HG03460 (cell line): ENCODE results near the gene SSC5D.

ENCODE experiments used
- ATAC-seq: cut with Tn5 transposase; IDR thresholded peaks from one replicate; pipeline ENCODE4 v1.9.1; 2021; ENCODE audit not compliant: unreplicated experiment

Gene SSC5D

DNA sequence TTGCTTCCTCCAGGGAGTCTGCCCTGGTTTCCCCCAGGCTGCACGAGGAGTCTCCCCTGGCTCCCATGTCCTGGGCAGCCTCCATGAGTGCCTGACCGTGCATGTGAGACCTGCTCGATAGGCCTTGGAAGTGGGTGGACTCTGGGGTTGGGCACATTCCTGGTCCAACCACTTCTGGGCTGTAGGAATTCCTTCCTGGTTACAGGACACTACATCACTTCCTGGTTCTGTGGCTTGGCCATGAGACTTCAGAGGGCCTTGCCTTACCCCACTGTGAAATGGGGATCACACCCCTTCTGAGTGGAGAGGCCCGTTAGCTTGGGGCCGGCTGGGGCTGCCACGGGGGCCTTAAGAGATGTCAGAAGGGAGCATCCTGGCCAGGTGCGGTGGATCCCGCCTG is 15.8 kb upstream of the SSC5D start:
- no peak for ATAC-seq

DNA sequence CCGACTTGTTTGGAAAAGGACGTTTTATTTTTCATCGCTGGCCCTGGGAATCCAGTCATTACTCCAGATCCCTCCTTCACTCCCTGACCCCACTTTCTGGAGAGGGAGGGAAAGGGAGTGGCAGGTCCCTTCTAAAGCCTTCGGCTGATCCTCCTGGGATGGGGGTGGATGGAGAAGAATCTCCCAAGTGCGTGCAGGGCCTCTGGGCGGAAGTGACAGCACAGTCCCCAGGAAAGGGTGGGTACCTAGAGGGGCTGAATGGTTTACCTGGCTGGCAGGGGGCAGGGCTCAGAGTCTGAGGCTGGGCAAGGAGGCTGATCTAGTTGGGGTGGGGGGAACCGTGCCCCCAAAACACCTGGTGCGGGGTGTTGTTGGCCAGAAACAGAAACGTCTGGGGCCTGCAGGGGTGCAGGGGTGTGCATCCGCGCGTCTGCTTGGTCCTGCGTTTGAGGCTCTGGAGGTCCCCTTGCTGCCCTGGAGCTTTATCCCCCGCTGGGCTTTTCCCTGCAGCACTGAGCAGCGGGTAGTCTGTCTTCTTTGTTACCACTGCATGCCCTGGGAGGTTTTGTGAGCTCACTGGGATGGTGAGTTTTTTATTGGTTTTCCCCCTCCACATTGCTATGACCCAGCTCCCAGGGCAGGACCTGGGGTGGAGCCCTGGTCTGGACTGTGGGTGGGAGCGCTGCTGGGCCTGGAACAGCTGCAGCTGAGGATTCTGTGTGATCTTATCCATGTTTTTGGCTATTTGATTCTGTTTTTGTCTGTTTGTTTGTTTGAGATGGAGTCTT is 14.8 kb upstream of the SSC5D start:
- no peak for ATAC-seq

DNA sequence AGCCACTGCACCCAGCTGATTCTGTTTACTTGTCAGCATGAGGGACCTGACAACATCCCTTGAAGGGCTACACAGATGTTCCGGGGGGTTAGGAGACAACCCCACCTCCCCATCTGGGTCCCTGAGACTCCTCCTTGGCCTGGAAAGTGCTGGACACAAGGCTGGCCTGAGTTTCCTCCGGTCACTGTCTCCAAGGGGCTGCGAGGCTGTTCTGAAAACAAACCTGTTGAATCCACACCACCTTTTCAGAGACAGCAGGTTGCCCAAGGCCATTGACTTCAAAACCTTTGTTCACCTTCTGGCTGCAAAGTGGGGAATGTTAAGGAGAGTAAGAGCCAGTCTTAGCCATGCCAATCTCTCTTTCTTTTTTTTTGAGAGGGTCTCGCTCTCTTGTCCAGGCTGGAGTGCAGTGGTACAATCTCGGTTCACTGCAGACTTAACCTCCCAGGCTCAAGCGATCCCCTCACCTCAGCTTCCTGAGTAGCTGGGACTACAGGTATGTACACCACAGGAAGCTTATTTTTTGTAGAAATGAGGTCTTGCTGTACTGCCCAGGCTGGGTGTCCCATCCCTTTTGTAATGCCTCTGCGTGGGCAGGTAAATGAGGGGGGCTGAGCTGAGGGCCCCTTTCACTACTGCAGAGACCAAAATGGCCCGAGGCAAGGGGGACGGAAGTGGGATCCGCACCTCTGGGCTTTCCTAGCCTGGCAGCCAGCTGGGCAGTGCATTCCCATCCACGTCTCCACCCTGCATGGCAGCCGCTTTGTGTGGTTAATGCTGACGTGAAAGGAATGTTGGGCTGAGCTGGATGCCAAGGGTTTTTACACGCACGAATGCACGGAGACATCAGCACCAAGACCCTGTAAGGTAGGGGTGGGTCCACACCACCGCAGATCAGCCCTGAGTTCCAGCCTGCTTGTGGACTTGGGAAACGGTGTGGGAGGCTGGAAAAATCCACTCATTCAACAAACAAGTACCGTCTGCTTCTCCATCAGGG is 13.7 kb upstream of the SSC5D start:
- ATAC-seq, result no peak

DNA sequence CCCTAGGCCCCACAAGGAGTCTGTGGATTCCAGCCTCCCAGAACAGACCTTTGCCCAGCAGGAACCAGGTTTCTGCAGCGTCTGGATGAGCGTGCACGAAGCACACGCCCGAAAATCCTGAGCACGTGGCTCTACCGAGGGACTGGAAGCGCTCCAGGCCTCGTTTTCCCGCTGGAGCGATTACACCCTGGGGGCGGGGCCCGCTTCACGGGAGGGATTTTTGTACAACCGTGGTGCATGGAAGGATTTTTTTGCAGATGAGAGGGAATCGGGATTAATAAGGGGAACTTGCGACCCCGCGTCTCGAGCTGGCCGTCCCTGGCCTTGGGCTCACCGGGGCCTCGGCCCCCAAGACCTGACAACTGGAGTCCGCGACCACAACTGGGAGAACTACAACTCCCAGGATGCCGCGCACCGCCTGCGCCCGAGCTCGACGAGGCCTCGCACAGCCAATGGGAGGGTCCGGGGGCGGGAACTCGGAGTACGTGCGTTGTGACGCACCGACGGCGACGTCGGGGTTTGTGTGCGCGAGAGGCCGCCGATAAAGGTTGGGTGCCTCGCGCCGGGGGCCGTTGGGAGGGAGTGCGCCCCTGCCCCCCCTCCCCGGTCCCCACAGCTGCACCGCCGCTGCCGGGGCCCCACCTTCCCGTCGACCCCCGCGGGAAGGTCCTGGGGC is 12.0 kb upstream of the SSC5D start, which contains the start of gene ZNF628:
ZNF628 (plus strand) TSS at position 518 of the 676 bp plus-strand sequence. CDS start 3,294 bp downstream, outside the sequence.
- ATAC-seq, result peak; percentile 87

DNA sequence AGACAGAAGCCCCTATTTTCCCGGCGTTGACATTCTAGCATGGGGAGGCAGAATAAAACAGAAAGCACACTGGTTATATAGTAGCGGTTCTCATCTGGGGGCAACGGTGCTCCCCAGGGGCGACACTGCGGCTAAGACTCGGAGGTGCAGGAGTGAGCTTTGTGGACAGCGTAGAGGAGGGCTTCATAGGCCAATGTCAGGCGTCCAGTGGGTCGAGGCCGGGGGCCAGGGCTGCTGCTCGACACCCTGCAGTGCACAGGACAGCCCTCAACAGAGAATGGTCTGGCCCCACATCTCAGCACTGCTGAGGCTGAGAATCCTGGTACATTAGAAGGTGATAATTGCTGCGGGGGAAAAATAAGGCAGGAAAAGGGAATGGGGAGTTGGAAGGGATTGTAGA is 10.3 kb upstream of the SSC5D start:
- ATAC-seq, result no peak

DNA sequence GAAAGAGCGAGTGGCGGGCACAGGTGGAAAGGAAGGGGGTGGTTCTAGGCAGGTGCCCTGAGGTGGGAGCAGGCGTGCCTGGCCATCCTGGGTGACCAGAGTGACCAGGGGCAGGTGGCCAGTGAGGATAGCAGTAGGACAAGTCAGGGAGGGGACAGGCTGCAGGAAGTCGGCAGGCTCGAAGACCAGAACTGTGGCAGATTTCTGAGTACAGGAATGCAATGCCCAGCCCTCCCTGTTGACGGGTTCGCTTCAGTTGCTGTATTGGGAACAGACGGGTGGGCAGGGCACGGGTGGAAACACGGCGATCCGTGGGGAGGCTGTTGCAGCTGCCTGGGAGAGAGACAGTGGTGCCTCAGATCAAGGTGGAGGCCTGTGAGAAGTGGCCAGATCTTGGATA is 9.9 kb upstream of the SSC5D start:
- ATAC-seq, result no peak

DNA sequence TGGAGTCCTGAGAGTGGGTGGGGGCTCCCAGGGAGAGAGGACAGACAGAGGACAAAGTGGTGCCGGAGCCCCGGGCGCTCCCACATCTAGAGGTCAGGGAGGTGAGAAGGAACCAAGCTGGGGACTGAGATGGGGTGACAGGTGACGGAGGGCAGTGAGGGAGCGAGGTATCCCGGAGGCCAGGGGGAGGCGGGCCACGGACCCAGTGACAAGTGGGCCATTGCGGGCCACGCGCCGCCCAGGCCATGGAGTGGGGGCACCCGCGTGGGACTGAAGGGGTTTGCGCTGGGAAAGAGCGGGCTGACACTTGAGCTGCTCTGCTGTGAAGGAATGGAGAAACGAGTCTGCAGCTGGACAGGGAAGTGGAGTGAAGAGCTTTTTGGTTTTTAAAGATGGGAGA is 9.2 kb upstream of the SSC5D start:
- no peak for ATAC-seq

DNA sequence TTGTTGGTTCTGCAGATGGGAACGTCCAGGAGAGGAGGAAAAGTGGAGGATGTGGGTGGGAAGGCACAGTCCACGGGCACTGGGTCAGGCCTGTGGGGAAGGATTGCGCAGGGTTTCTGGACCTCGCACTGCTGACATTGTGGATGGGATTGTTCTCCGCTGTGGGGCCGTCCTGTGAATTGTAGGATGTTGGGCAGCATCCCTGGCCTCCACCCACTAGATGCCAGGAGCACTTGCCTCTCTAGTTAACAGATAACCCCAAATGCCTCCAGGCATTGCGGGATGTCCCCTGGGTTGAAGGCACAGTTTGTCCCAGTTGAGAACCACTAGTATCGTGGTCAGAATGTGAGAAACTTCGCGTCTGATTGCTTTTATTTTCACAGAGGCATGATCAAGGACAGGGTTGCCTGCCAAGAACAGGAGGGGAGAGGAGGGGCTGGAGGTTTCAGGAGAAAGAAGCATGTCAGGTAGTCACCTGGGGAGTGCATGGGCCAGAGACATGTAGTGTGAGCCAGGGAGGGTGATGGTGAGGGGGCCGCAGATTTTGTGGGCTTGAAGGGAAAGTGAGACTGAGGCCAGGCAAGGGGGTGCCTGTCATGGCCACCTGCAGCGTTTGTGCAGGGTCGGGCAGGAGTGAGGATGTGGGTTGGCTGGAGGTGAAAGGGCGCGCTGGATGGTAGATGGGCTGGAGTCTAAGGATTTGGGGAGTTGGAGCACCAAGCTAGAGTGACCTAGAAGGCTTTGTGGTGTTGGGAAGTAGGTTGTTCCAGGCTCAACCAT is 8.6 kb upstream of the SSC5D start:
- no peak for ATAC-seq

DNA sequence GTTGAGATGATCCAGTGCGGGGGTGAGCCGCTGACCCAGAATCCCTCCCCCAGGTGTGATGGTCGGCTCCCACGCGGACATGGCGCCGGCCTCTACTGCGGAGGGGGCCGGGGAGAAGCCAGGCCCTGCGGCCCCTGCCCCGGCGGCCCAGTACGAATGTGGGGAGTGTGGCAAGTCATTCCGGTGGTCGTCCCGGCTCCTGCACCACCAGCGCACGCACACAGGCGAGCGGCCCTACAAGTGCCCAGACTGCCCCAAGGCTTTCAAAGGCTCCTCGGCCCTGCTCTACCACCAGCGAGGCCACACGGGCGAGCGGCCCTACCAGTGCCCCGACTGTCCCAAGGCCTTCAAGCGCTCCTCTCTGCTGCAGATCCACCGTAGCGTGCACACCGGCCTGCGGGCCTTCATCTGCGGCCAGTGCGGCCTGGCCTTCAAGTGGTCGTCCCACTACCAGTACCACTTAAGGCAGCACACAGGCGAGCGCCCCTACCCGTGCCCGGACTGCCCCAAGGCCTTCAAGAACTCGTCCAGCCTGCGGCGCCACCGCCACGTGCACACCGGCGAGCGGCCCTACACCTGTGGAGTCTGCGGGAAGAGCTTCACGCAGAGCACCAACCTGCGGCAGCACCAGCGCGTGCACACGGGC is 7.0 kb upstream of the SSC5D start:
- ATAC-seq, result no peak

DNA sequence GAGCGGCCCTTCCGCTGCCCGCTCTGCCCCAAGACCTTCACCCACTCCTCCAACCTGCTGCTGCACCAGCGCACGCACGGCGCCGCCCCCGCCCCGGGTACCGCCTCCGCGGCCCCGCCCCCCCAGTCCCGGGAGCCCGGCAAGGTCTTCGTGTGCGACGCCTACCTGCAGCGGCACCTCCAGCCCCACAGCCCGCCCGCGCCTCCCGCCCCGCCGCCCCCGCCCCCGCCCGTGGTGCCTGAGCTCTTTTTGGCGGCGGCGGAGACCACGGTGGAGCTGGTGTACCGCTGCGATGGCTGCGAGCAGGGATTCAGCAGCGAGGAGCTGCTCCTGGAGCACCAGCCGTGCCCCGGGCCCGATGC is 6.5 kb upstream of the SSC5D start:
- ATAC-seq, result no peak

DNA sequence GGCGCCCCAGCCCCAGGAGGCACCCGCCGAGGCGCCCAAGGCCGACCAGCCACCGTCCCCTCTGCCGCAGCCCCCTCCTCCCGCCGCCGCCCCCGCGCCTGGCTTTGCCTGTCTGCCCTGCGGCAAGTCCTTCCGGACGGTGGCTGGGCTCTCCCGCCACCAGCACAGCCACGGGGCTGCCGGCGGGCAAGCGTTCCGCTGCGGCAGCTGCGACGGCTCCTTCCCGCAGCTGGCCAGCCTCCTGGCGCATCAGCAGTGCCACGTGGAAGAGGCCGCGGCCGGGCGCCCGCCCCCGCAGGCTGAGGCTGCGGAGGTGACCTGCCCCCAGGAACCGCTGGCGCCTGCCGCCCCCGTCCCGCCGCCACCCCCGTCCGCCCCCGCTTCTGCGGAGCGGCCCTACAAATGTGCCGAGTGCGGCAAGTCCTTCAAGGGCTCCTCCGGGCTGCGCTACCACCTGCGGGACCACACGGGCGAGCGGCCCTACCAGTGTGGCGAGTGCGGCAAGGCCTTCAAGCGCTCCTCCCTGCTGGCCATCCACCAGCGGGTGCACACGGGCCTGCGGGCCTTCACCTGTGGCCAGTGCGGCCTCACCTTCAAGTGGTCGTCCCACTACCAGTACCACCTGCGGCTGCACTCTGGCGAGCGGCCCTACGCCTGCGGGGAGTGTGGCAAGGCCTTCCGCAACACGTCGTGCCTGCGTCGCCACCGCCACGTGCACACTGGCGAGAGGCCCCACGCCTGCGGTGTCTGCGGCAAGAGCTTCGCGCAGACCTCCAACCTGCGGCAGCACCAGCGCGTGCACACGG is 5.9 kb upstream of the SSC5D start:
- no peak for ATAC-seq

DNA sequence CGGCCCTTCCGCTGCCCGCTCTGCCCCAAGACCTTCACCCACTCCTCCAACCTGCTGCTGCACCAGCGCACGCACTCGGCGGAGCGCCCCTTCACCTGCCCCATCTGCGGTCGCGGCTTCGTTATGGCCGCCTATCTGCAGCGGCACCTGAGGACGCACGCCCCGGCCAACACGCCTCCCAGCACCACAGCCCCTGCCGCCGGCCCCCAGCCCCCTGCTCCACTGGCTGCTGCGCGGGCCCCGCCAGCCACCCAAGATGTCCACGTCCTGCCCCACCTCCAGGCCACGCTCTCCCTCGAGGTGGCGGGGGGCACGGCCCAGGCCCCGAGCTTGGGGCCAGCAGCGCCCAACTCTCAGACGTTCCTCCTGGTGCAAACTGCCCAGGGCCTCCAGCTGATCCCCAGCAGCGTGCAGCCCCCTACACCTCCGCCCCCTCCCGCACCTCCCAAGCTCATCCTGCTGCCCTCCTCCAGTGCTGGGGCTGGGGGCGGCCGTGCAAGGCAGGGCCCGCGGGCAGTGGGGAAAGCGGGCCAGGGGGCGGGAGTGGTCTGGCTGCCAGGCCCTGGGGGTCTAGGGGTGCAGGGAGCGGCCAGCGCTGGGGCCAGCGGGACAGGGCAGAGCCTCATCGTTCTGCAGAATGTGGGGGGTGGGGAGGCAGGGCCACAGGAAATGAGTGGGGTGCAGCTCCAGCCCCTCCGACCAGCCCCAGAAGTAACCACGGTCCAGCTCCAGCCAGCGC is 5.1 kb upstream of the SSC5D start:
- no peak for ATAC-seq

DNA sequence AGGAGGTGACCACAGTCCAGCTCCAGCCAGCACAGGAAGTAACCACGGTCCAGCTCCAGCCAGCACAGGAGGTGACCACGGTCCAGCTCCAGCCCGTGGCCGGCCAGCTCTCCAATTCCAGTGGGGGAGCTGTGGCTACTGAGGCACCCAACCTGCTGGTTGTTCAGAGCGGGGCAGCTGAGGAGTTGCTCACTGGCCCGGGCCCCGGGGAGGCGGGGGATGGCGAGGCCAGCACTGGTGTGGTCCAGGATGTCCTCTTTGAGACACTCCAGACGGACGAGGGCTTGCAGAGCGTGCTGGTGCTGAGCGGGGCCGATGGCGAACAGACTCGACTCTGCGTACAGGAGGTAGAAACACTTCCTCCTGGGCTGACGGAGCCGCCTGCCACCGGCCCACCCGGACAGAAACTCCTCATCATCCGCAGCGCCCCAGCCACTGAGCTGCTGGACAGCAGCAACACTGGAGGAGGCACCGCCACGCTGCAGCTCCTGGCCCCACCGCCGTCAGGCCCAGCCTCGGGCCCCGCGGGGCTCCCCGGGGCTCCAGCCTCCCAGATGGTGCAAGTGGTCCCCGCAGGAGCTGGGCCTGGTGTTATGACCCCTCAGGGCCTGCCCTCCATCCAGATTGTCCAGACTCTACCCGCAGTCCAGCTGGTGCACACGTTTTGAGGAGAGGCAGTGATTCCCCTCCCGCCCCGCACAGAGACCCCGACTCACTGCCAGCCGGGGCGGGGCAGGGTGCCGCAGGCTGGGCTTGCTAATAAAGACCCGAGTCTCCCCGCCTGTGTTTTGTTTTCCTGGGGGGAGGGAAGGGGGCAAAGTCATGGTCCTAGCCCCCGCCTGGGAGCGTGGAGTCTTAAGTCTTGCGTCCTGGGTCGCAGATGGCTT is 4.3 kb upstream of the SSC5D start:
- ATAC-seq, result no peak

DNA sequence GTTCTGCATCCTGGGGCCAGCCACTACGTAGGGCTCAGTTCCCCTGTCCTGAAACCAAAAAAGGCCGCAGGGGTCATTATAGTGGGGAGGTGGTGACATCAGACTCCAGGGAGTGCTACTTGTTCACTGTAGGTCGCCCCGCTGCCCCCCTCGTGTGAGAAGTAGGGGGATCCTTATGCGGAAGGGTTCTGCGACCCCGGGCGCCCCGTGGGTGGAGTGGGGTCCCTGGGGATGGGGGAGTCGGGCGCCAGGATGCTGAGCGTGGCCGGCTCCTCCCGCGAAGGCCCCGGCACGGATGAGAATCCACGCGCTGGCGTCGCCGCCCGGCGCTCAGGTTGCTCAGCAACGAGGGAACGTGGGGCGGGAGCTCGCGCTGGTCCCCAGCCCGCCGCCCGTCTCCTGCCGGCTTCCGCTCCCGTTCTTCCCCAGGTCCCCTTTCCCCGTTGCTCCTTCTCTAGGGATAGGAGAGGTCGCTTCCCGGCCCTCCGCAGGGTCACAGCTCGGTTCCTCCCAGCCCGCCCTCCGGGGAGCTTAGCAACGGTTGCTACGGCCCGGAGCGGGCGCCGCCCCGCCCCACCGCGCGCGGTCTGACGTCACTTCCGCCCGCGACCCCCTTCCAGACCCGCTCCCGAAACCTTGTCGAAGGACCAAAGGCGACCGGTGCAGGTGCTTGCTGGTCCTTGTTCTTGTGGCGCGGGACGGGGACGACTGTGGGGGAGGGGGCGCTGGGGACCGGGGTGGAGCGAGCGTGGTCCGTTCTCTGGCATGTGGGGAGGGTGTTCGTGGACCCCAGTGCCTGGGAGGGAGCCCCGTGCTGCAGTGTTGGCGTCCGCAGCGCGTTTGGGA is 3.4 kb upstream of the SSC5D start, which contains the start of gene NAT14:
NAT14 (plus strand) TSS at position 596 of the 846 bp plus-strand sequence. CDS start 521 bp downstream, outside the sequence.
- ATAC-seq, result no peak

DNA sequence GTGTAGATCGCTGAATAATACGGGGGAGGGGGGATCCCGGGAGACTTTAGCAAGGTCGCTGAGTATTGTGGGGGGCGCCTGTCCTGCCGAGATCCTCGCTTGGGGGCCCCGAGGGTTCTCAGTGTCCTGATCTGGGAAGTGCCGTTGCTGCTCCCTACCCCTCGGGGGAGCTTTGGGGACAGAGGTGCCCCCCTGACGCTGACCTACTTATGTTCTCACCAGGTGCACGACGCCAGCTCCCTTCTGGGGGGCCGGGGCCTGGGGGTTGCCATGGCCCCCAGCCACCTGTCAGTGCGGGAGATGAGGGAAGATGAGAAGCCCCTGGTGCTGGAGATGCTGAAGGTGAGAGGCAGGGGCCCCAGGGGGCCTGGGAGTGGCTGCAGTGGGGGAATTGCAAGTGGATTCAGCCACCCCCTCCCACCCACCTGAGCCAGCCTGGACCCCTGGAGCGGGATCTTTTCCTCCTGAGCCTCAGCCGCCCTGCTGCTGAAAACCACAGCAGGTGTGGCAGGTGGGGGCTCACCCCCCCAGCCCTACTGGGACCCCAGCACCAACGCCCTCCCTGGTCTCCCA is 2.7 kb upstream of the SSC5D start:
- no peak for ATAC-seq
